OCI-LY3 (cell line): ENCODE measurements around the gene LAPTM5.

Experiments used
- CTCF ChIP-seq: fragments of 200-600, 300-600 bp; sonication (generic); IDR thresholded peaks from 2 replicates; pipeline ENCODE4 v1.5.1; 2014; ENCODE audit warnings: antibody characterized with exemption, low read length, low read depth
- EZH2phosphoT487 ChIP-seq: fragments of 200-600 bp; shearing (Covaris generic); IDR thresholded peaks from 2 replicates; pipeline ENCODE4 v1.6.1; 2018; ENCODE audit warnings: antibody characterized with exemption, mixed run types, low read depth

- TF ChIP-seq CTCF = no peak
- no peak for TF ChIP-seq EZH2phosphoT487
Measured at GRCh38 chr1:30714025-30714424, 43.5 kb downstream of the LAPTM5 start.
